Chondrocyte (in vitro differentiated cells): ENCODE data around the gene FKBP8. TPM values are rescaled to one million over a fixed set of nuclear protein-coding genes. Genes with fewer than 3 reads are reported as not detected.

Source experiments
- DNase-seq: peaks from one replicate; pipeline ENCODE4 v3.0.0; 2021; ENCODE audit warnings: mixed read lengths, low spot score
- H3K27ac Mint-ChIP-seq: one replicate; pipeline ENCODE4 v1.8.0; 2021; ENCODE audit warnings: mild to moderate bottlenecking, moderate library complexity, mixed read lengths; ENCODE audit not compliant: unreplicated experiment
- H3K27me3 Mint-ChIP-seq: 2 replicates; pipeline ENCODE4 v1.8.0; 2021; ENCODE audit warnings: low read depth, mixed read lengths
- H3K36me3 Mint-ChIP-seq: 2 replicates; pipeline ENCODE4 v1.8.0; 2021; ENCODE audit warnings: low read depth, mixed read lengths
- H3K4me1 Mint-ChIP-seq: 2 replicates; pipeline ENCODE4 v1.8.0; 2021; ENCODE audit warnings: low read depth, mild to moderate bottlenecking, mixed read lengths
- H3K4me3 Mint-ChIP-seq: one replicate; pipeline ENCODE4 v1.8.0; 2021; ENCODE audit warnings: mild to moderate bottlenecking, moderate library complexity, mixed read lengths; ENCODE audit not compliant: unreplicated experiment
- H3K9me3 Mint-ChIP-seq: 2 replicates; pipeline ENCODE4 v1.8.0; 2021; ENCODE audit warnings: low read depth, mixed read lengths
- CTCF ChIP-seq: fragments of 200-600 bp; sonication (generic); IDR thresholded peaks from 2 replicates; pipeline ENCODE4 v1.5.0; 2021; ENCODE audit warnings: antibody characterized with exemption, mild to moderate bottlenecking, moderate library complexity
- total RNA-seq: library from RNA; stranded (reverse); gene quantifications from 3 replicates; pipeline ENCODE4 v1.2.1, GENCODE V29; 2021

The FKBP8 gene
- total RNA-seq, 1 donor from 2014 or later = 190 TPM

- no peak for TF ChIP-seq CTCF
- Mint-ChIP-seq H3K4me1 (peaks cover 48% of the 10 kb centered on the region), H3K27ac (peak overlapping the region; percentile 37), H3K36me3 (no peaks in the 10 kb centered on the region), H3K27me3 (no peaks in the 10 kb centered on the region), H3K9me3 (no peaks in the 10 kb centered on the region), H3K4me3 (no peak overlapping the region)
- DNase-seq = no peak
Measured at GRCh38 chr19:18506101-18506930, 37.1 kb downstream of the FKBP8 start.

GRCh38 chr19:18504886-18505610 is 38.3 kb downstream of the FKBP8 start:
- Mint-ChIP-seq H3K36me3 (no peaks in the 10 kb centered on the region), H3K9me3 (no peaks in the 10 kb centered on the region), H3K27me3 (no peaks in the 10 kb centered on the region), H3K27ac (peak overlapping the region; percentile 32), H3K4me1 (peaks cover 61% of the 10 kb centered on the region), H3K4me3 (no peak overlapping the region)
- no peak for TF ChIP-seq CTCF
- DNase-seq = no peak

- H3K9me3 Mint-ChIP-seq = no peaks in the 10 kb centered on the region
- H3K27ac Mint-ChIP-seq = peak overlapping the region; percentile 71
Measured at GRCh38 chr19:18503971-18504885, 39.1 kb downstream of the FKBP8 start.

GRCh38 chr19:18503337-18503970 is 39.9 kb downstream of the FKBP8 start:
- Mint-ChIP-seq H3K9me3 (no peaks in the 10 kb centered on the region), H3K27ac (no peak overlapping the region), H3K4me1 (peaks cover 66% of the 10 kb centered on the region), H3K36me3 (no peaks in the 10 kb centered on the region), H3K4me3 (peak overlapping the region; percentile 10), H3K27me3 (no peaks in the 10 kb centered on the region)
- TF ChIP-seq CTCF = no peak
- DNase-seq = no peak

More at GRCh38 chr19:18503971-18504885, 39.1 kb downstream of the FKBP8 start:
- peaks cover 66% of the 10 kb centered on the region for H3K4me1 Mint-ChIP-seq
- no peaks in the 10 kb centered on the region for H3K36me3 Mint-ChIP-seq
- H3K27me3 Mint-ChIP-seq = no peaks in the 10 kb centered on the region
- no peak overlapping the region for H3K4me3 Mint-ChIP-seq
- no peak for TF ChIP-seq CTCF
- no peak for DNase-seq
